ENCODE measurements around the gene SORBS1. TPM values are rescaled to one million over a fixed set of nuclear protein-coding genes. Genes with fewer than 3 reads are reported as not detected.

Gene SORBS1
- total RNA-seq, 4 donors from 2014 or later, result 120 to 1,051 (median 449) TPM

- DNase-seq (ENCODE audit: low spot score) (no peak), ATAC-seq (ENCODE audit: low FRiP score) (no peak)
- no peak for TF ChIP-seq CTCF (IDR thresholded peaks at IDR 0.05)
Measured at GRCh38 chr10:95466436-95466835, 94.7 kb downstream of the SORBS1 start.

- DNase-seq (ENCODE audit: low spot score), result no peak
- ATAC-seq (ENCODE audit: low FRiP score), result no peak
- TF ChIP-seq CTCF (IDR thresholded peaks at IDR 0.05), result no peak
Measured at GRCh38 chr10:95464280-95464679, 96.9 kb downstream of the SORBS1 start.

- ATAC-seq (ENCODE audit: low FRiP score), result no peak
- no peak for DNase-seq (ENCODE audit: low spot score)
- TF ChIP-seq CTCF (IDR thresholded peaks at IDR 0.05), result no peak
Measured at GRCh38 chr10:95462740-95463667, 98.2 kb downstream of the SORBS1 start.

- ATAC-seq (ENCODE audit: low FRiP score), result no peak
- no peak for DNase-seq (ENCODE audit: low spot score)
- TF ChIP-seq CTCF (IDR thresholded peaks at IDR 0.05), result no peak
Measured at GRCh38 chr10:95461611-95462010, 99.6 kb downstream of the SORBS1 start.

- no peak for TF ChIP-seq CTCF (IDR thresholded peaks at IDR 0.05)
- ATAC-seq (ENCODE audit: low FRiP score) (peak; percentile 64), DNase-seq (ENCODE audit: low spot score) (no peak)
Measured at GRCh38 chr10:95459446-95460045, 101.6 kb downstream of the SORBS1 start.

GRCh38 chr10:95458871-95459270, 102.3 kb downstream of the SORBS1 start:
- no peak for TF ChIP-seq CTCF (IDR thresholded peaks at IDR 0.05)
- ATAC-seq (ENCODE audit: low FRiP score) (no peak), DNase-seq (ENCODE audit: low spot score) (no peak)

Measured in omental fat pad (tissue), 4 donors.